HFFc6 (cell line): ENCODE data around the gene NEK9. TPM values are rescaled to one million over a fixed set of nuclear protein-coding genes. Genes with fewer than 3 reads are reported as not detected.
A peak's percentile ranks its signal among the peaks of the same experiment; 100 is the strongest.
"Not testable (repeated sequence)": the region's sequence is repeated elsewhere in the genome, so short reads cannot be mapped to it uniquely, and the experiment has no call there.

Experiments used
- DNase-seq: peaks from one replicate; pipeline ENCODE4 v3.0.0-alpha.2; 2018
- H3K27ac Mint-ChIP-seq: 2 replicates; pipeline ENCODE4 v1.8.0; 2020; ENCODE audit warnings: mild to moderate bottlenecking, mixed read lengths
- H3K27me3 Mint-ChIP-seq: 2 replicates; pipeline ENCODE4 v1.8.0; 2021; ENCODE audit warnings: mild to moderate bottlenecking, moderate library complexity, mixed read lengths; ENCODE audit not compliant: insufficient read depth
- H3K36me3 Mint-ChIP-seq: 2 replicates; pipeline ENCODE4 v1.8.0; 2021; ENCODE audit warnings: low read depth, mixed read lengths
- H3K4me1 Mint-ChIP-seq: 2 replicates; pipeline ENCODE4 v1.8.0; 2020; ENCODE audit warnings: low read depth, mixed read lengths
- H3K4me3 Mint-ChIP-seq: 2 replicates; pipeline ENCODE4 v1.8.0; 2020; ENCODE audit warnings: mild to moderate bottlenecking, moderate library complexity, mixed read lengths
- H3K9me3 Mint-ChIP-seq: 2 replicates; pipeline ENCODE4 v1.8.0; 2020; ENCODE audit warnings: mild to moderate bottlenecking, mixed read lengths
- total RNA-seq, 6 experiments: library from RNA; stranded (reverse); fragmentation: NEBNext Ultra II Directional; extraction: Animal tissue kit (Norgen Biotek cat#: 25700); gene quantifications; 2 replicates in 1 of 6; 3 replicates in 5 of 6; pipeline ENCODE4 v1.2.3, GENCODE V29; 2021
- TF ChIP-seq, protein P1 (sequence below): fragments of 200-600 bp; sonication (generic); IDR thresholded peaks from 2 replicates; pipeline ENCODE4 v1.5.0; 2021; ENCODE audit warnings: antibody characterized with exemption, mild to moderate bottlenecking

NEK9 gene
- total RNA-seq, 6 experiments from 2014 or later: 67.6 to 79.4 (median 69.4) TPM

DNA sequence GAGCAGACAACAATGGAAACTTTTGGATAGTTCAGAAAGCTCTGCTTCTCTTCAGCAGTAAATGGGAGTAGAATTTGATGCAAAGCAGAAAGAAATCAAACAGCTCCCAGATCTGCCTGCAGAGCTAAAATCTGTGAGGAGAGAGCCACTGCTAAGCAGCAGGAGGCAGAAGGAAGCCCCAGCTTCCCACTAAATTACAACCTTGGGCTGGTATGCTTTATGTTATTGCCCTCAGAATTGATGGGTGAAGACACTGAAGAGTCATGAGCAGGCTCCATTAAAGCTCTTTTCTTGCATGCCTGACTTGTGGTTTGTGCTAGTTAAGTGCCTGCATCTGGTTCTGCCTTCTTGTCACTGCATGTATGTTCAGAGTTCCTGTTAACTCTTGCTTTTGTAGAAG is 49.1 kb downstream of the NEK9 start:
- no peaks in the 10 kb centered on the region for H3K9me3 Mint-ChIP-seq
- no peaks in the 10 kb centered on the region; the same call in none of the 2 replicates for H3K36me3 Mint-ChIP-seq
- TF ChIP-seq, protein P1, sequence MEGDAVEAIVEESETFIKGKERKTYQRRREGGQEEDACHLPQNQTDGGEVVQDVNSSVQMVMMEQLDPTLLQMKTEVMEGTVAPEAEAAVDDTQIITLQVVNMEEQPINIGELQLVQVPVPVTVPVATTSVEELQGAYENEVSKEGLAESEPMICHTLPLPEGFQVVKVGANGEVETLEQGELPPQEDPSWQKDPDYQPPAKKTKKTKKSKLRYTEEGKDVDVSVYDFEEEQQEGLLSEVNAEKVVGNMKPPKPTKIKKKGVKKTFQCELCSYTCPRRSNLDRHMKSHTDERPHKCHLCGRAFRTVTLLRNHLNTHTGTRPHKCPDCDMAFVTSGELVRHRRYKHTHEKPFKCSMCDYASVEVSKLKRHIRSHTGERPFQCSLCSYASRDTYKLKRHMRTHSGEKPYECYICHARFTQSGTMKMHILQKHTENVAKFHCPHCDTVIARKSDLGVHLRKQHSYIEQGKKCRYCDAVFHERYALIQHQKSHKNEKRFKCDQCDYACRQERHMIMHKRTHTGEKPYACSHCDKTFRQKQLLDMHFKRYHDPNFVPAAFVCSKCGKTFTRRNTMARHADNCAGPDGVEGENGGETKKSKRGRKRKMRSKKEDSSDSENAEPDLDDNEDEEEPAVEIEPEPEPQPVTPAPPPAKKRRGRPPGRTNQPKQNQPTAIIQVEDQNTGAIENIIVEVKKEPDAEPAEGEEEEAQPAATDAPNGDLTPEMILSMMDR: no peak
- H3K27me3 Mint-ChIP-seq: no peaks in the 10 kb centered on the region; the same call in 1 of the 2 replicates
- H3K4me3 Mint-ChIP-seq: no peak overlapping the region
- no peak overlapping the region for H3K27ac Mint-ChIP-seq
- H3K4me1 Mint-ChIP-seq: no peaks in the 10 kb centered on the region
- no peak for DNase-seq

DNA sequence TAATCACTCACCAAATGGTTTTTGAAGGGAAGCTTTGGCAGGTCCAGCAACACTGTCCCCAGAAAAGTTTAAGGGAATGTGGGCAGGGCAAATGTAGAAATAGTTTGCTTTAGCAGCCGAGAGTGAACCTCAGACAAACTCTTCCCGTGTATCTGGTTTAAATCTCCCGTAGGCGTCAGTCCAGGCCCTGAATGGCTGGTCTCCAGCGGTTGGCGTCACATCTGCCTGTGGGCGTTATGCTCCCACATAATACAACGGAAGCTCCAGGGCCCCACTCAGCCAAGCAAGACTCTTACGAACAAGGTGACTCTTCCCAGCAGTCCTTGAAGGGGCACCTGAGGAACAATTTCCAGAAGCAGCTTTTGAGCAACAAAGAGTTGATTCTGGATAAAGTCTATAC is 56.5 kb downstream of the NEK9 start:
- Mint-ChIP-seq H3K9me3 (no peaks in the 10 kb centered on the region), H3K36me3 (no peaks in the 10 kb centered on the region), H3K4me3 (no peak overlapping the region), H3K4me1 (peaks cover 7% of the 10 kb centered on the region), H3K27me3 (peaks cover 1% of the 10 kb centered on the region), H3K27ac (peak overlapping the region; percentile 27)
- no peak for DNase-seq
- TF ChIP-seq, protein P1: no peak

DNA sequence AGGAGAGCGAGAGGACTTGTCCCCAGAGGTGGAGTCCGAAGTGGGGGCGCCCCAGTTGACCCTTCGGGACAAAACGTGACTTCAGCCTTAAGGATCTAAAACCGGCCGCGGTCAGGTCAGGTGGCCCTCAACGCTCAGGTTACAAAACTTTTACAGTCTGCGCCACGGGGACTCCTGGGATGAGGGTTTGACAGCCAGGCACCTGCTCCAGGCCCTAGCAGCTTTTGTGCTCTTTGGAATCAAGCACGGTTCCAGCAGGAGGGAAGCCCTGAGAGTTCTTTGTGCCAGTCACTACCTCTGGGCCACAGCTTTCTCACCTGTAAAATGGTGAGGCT is 57.1 kb downstream of the NEK9 start:
- Mint-ChIP-seq H3K27ac (no peak overlapping the region), H3K9me3 (no peaks in the 10 kb centered on the region), H3K4me1 (peaks cover 7% of the 10 kb centered on the region), H3K36me3 (no peaks in the 10 kb centered on the region), H3K27me3 (peaks cover 1% of the 10 kb centered on the region), H3K4me3 (no peak overlapping the region)
- TF ChIP-seq, protein P1: no peak
- DNase-seq: no peak

DNA sequence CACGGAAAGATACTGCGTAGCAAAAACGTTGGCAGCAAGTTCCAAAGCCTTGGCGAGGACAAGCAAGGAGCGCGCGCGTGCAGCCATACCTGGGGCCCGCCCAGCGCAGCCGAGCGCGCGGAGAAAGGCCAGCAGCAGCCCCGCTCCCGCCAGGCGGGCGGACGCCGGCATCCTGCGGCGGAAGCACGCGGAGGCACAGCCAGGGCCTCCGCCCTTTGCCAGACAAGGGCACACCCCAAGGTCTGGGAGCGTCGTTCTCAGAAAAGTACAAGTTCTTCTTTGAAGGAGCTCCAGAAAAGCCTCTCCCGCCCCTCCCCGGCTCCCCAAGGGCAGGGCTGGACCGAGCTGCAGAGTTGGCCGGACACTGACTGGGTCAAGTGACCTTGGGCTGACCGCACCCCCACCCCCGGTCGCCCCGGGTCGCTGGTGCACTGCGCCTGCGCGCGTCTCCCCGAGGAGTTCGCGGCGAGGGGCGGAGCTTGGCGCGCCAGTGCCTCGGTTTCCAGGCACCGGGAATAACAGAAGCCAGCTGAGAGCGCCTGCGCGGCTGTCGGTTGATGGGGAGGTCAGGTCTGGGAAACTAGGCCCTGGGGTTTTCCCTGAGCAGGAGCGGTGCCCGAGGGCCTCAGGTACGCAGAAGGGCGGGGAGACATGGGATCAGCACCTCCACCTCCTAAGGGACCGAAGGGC is 57.6 kb downstream of the NEK9 start, which contains the start of gene ZC2HC1C:
ZC2HC1C (plus strand) TSS at position 521 of the 690 bp plus-strand sequence. CDS start 933 bp downstream, outside the sequence.
- DNase-seq: peak; percentile 74
- TF ChIP-seq, protein P1: no peak
- H3K27me3 Mint-ChIP-seq: peaks cover 1% of the 10 kb centered on the region

DNA sequence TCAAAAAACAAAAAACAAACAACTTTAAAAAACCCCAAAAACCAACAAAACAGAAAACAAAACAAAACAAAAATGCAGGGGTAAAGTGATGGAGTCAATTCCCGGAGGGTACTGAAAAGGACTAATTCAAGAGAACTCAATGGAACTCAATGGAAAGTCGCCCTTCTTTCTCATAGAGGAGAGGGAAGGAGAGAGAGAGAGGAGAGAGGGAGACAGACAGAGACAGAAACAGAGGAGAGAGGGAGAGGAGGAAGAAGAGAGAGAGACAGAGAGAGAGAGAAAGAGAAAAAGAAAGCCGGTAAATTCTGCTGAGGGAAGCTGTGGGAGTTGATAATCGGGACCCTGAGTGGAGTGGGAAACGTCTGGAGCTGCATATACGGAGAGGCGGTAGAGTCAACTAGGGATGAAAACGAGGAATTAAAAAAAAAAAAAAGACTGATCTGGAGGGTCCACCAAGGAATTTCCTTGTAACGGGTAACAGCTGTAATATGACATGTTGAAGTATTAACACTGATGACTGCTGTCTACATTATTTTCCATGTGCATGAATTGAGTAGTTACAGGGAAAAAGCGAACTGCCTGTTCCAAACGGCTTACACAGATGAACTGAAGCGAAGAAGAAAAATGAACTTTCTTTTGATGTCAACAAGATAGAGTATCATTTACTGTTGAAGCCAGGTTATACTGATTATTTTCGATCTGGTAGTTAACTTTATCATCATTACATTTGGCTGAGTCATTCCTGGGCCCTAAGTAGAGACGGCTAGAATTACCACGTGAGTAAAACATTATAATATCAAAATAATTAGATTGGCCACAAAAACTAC is 58.3 kb downstream of the NEK9 start:
- no peak for DNase-seq
- TF ChIP-seq, protein P1: no peak
- no peaks in the 10 kb centered on the region for H3K9me3 Mint-ChIP-seq
- peaks cover 1% of the 10 kb centered on the region for H3K27me3 Mint-ChIP-seq
- no peak overlapping the region for H3K27ac Mint-ChIP-seq
- H3K36me3 Mint-ChIP-seq: no peaks in the 10 kb centered on the region
- peaks cover 13% of the 10 kb centered on the region for H3K4me1 Mint-ChIP-seq
- H3K4me3 Mint-ChIP-seq: no peak overlapping the region

More for the DNA sequence above, 57.6 kb downstream of the NEK9 start, which contains the start of gene ZC2HC1C:
- Mint-ChIP-seq H3K36me3 (no peaks in the 10 kb centered on the region), H3K4me3 (no peak within 1 kb of the TSS), H3K27ac (peak within 1 kb of the TSS; percentile 27), H3K4me1 (peaks cover 8% of the 10 kb centered on the region), H3K9me3 (no peaks in the 10 kb centered on the region)

DNA sequence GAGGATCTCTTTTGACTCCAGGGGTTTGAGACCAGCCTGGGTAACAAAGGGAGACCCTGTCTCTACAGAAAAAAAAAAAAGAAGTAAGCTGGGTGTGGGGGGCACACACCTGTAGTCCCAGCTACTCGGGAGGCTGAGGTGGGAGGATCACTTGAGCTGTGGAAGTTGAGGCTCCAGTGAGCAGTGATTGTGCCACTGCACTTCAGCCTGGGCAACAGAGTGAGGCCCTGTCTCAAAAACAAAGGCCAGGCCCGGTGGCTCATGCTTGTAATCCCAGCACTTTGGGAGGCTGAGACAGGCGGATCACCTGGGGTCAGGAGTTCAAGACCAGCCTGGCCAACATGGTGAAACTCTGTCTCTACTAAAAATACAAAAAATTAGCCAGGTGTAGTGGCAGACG is 59.1 kb downstream of the NEK9 start:
- H3K4me3 Mint-ChIP-seq, DNase-seq, H3K27ac Mint-ChIP-seq, H3K27me3 Mint-ChIP-seq, H3K9me3 Mint-ChIP-seq, H3K36me3 Mint-ChIP-seq: not testable (repeated sequence)
- H3K4me1 Mint-ChIP-seq: peaks cover 21% of the 10 kb centered on the region
